Amniotic epithelial cell (primary cell): ENCODE measurements around the gene CACNA1H.
"Not testable (repeated sequence)": the region's sequence is repeated elsewhere in the genome, so short reads cannot be mapped to it uniquely, and the experiment has no call there.

ENCODE experiments used
- DNase-seq: peaks from one replicate; pipeline ENCODE4 v3.0.0-alpha.2; 2010; ENCODE audit warnings: low read depth

The CACNA1H gene

GRCh38 chr16:1228227-1228626 lies 75.3 kb downstream of the CACNA1H start:
- DNase-seq, result not testable (repeated sequence)

- DNase-seq, result not testable (repeated sequence)
Measured at GRCh38 chr16:1229476-1229875, 76.6 kb downstream of the CACNA1H start.

- DNase-seq, result not testable (repeated sequence)
Measured at GRCh38 chr16:1230084-1230470, 77.2 kb downstream of the CACNA1H start, which contains the start of gene TPSB2. Gene TPSB2, minus strand, starts transcription at chr16:1230184. Its CDS starts 233 bp downstream, at chr16:1229951.

GRCh38 chr16:1230471-1231212 lies 77.7 kb downstream of the CACNA1H start:
- not testable (repeated sequence) for DNase-seq

GRCh38 chr16:1231301-1231700 lies 78.4 kb downstream of the CACNA1H start:
- DNase-seq, result not testable (repeated sequence)

- not testable (repeated sequence) for DNase-seq
Measured at GRCh38 chr16:1232049-1232748, 79.3 kb downstream of the CACNA1H start.

GRCh38 chr16:1236659-1237058 lies 83.8 kb downstream of the CACNA1H start:
- DNase-seq, result not testable (repeated sequence)

- no peak for DNase-seq
Measured at GRCh38 chr16:1237990-1238389, 85.1 kb downstream of the CACNA1H start.

GRCh38 chr16:1238909-1239308 lies 86.0 kb downstream of the CACNA1H start:
- DNase-seq, result not testable (repeated sequence)

- DNase-seq, result not testable (repeated sequence)
Measured at GRCh38 chr16:1239575-1239974, 86.7 kb downstream of the CACNA1H start.

GRCh38 chr16:1240436-1240835 lies 87.5 kb downstream of the CACNA1H start, which contains the start of gene TPSAB1:
Gene TPSAB1, plus strand, starts transcription at chr16:1240705. Its CDS starts 234 bp downstream, at chr16:1240939.
- not testable (repeated sequence) for DNase-seq

- DNase-seq, result not testable (repeated sequence)
Measured at GRCh38 chr16:1241081-1241480, 88.2 kb downstream of the CACNA1H start.

- not testable (repeated sequence) for DNase-seq
Measured at GRCh38 chr16:1243363-1243762, 90.5 kb downstream of the CACNA1H start.

- DNase-seq, result not testable (repeated sequence)
Measured at GRCh38 chr16:1243907-1244850, 91.3 kb downstream of the CACNA1H start.

- DNase-seq, result no peak
Measured at GRCh38 chr16:1244881-1245280, 92.0 kb downstream of the CACNA1H start.

- DNase-seq, result no peak
Measured at GRCh38 chr16:1245452-1246020, 92.6 kb downstream of the CACNA1H start.

GRCh38 chr16:1247903-1248537 lies 95.1 kb downstream of the CACNA1H start:
- DNase-seq, result not testable (repeated sequence)

GRCh38 chr16:1249031-1249755 lies 96.3 kb downstream of the CACNA1H start:
- not testable (repeated sequence) for DNase-seq

- DNase-seq, result not testable (repeated sequence)
Measured at GRCh38 chr16:1253701-1254364, 100.9 kb downstream of the CACNA1H start.

- not testable (repeated sequence) for DNase-seq
Measured at GRCh38 chr16:1254821-1255220, 101.9 kb downstream of the CACNA1H start.
